Caco-2 (cell line): ENCODE data around the gene TKFC. TPM values are rescaled to one million over a fixed set of nuclear protein-coding genes. Genes with fewer than 3 reads are reported as not detected.
A peak's percentile ranks its signal among the peaks of the same experiment; 100 is the strongest.

Experiments
- BruUV-seq: library from RNA; stranded (reverse); fragments of 400-500 nt; replicated peaks from 2 replicates; lab custom pipeline; 2021; lab: Mats Ljungman, UMichigan
- CTCF ChIA-PET: fragments of 300-600 bp; sonication (Branson Sonifier 250); formaldehyde crosslinking; loops from one replicate; lab custom pipeline; 2022; ENCODE audit warnings: antibody characterized with exemption; lab: Charles Lee
- POLR2A ChIA-PET: fragments of 300-600 bp; sonication (Branson Sonifier 250); formaldehyde crosslinking; loops from one replicate; lab custom pipeline; 2022; ENCODE audit warnings: antibody characterized with exemption; lab: Charles Lee
- DNase-seq, 2 experiments: peaks; one replicate each; pipeline versions ENCODE4 v3.0.0 to v3.0.0-alpha.2; 2020 to 2022
- H3K27me3 ChIP-seq: replicated peaks from 2 replicates; pipeline ENCODE4 v1.6.0; 2011; ENCODE audit warnings: low read length; ENCODE audit not compliant: control insufficient read depth, insufficient read depth
- H3K36me3 ChIP-seq: 2 replicates; pipeline ENCODE4 v1.5.1; 2011; ENCODE audit warnings: low read length; ENCODE audit not compliant: control insufficient read depth, insufficient read depth
- H3K4me1 ChIP-seq: fragments of 250-450 bp; sonication (Bioruptor Pico); 2 replicates; pipeline ENCODE4 v1.5.1; 2020; ENCODE audit warnings: mild to moderate bottlenecking
- H3K4me3 ChIP-seq: 2 replicates; pipeline ENCODE4 v1.5.1; 2011; ENCODE audit warnings: low read depth, mild to moderate bottlenecking, control low read depth, low read length
- H3K9me3 ChIP-seq: fragments of 250-450 bp; sonication (Bioruptor Pico); 2 replicates; pipeline ENCODE4 v1.5.1; 2020; ENCODE audit warnings: mild to moderate bottlenecking, moderate library complexity
- H3K27ac Mint-ChIP-seq: one replicate; pipeline ENCODE4 v1.8.0; 2022; ENCODE audit warnings: mixed read lengths; ENCODE audit not compliant: unreplicated experiment
- H3K27me3 Mint-ChIP-seq: one replicate; pipeline ENCODE4 v1.8.0; 2022; ENCODE audit warnings: mixed read lengths; ENCODE audit not compliant: insufficient read depth, unreplicated experiment
- H3K36me3 Mint-ChIP-seq: one replicate; pipeline ENCODE4 v1.8.0; 2022; ENCODE audit warnings: mild to moderate bottlenecking, mixed read lengths; ENCODE audit not compliant: insufficient read depth, unreplicated experiment
- H3K4me1 Mint-ChIP-seq: one replicate; pipeline ENCODE4 v1.8.0; 2022; ENCODE audit warnings: low read depth, mixed read lengths; ENCODE audit not compliant: unreplicated experiment
- H3K4me3 Mint-ChIP-seq: one replicate; pipeline ENCODE4 v1.8.0; 2022; ENCODE audit warnings: mild to moderate bottlenecking, moderate library complexity, mixed read lengths; ENCODE audit not compliant: unreplicated experiment
- H3K9me3 Mint-ChIP-seq: one replicate; pipeline ENCODE4 v1.8.0; 2022; ENCODE audit warnings: mixed read lengths; ENCODE audit not compliant: unreplicated experiment
- intact Hi-C: fragments of 100-400 bp; cut with micrococcal nuclease; formaldehyde crosslinking; loops from one replicate; pipeline ENCODE4 v1.10.0; 2022; ENCODE audit not compliant: unreplicated experiment
- total RNA-seq: library from RNA; stranded (reverse); gene quantifications from 2 replicates; pipeline ENCODE4 v1.2.3, GENCODE V29; 2022
- TF ChIP-seq, protein P1 (sequence below), 2 experiments: fragments of 200-600 bp in 1 of 2; IDR thresholded peaks; 1 replicate in 1 of 2; 2 replicates in 1 of 2; pipeline versions ENCODE4 v1.5.1 to v1.8.0; 2011 to 2022; ENCODE audit warnings: antibody characterized with exemption in 1 of 2, control low read depth in 1 of 2, inconsistent platforms in 1 of 2, low read depth in 1 of 2, low read length in 1 of 2, mild to moderate bottlenecking in 1 of 2, moderate library complexity in 1 of 2; ENCODE audit not compliant: insufficient read depth in 1 of 2, severe bottlenecking in 1 of 2, unreplicated experiment in 1 of 2

The TKFC gene
- total RNA-seq, 1 experiment from 2014 or later, result 99.0 TPM

DNA sequence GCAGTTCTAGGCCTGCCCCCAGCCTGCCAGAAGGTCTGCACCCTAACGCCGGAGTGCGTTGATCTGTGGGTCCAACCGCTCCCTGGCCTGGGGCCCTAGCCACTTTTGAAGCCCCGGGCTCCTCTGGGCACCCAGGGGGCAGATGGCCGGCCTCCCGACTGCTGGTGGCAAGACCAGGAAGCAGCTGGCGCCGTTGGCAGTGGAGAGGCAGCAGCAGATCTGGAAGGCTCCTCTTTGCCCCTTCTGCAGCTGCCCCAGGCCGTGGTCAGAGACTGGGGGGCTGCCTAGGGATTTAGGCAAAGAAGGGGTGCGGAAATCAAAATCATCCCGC lies 37.5 kb upstream of the TKFC start:
- Mint-ChIP-seq H3K27ac (no peak overlapping the region), H3K36me3 (peaks cover 31% of the 10 kb centered on the region), H3K4me1 (peaks cover 12% of the 10 kb centered on the region), H3K4me3 (peak overlapping the region; percentile 96), H3K9me3 (no peaks in the 10 kb centered on the region), H3K27me3 (no peaks in the 10 kb centered on the region)
- peaks cover 5% of the 10 kb centered on the region for H3K36me3 ChIP-seq
- no peak for DNase-seq
- H3K4me3 ChIP-seq, result peak overlapping the region; percentile 80
- TF ChIP-seq, protein P1, sequence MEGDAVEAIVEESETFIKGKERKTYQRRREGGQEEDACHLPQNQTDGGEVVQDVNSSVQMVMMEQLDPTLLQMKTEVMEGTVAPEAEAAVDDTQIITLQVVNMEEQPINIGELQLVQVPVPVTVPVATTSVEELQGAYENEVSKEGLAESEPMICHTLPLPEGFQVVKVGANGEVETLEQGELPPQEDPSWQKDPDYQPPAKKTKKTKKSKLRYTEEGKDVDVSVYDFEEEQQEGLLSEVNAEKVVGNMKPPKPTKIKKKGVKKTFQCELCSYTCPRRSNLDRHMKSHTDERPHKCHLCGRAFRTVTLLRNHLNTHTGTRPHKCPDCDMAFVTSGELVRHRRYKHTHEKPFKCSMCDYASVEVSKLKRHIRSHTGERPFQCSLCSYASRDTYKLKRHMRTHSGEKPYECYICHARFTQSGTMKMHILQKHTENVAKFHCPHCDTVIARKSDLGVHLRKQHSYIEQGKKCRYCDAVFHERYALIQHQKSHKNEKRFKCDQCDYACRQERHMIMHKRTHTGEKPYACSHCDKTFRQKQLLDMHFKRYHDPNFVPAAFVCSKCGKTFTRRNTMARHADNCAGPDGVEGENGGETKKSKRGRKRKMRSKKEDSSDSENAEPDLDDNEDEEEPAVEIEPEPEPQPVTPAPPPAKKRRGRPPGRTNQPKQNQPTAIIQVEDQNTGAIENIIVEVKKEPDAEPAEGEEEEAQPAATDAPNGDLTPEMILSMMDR (IDR thresholded peaks at IDR 0.05; ENCODE audit: insufficient read depth in 1 of 2, low read depth in 1 of 2, low read length in 1 of 2, severe bottlenecking in 1 of 2, unreplicated experiment in 1 of 2), result no peak
- intact Hi-C loops, result no loop called here
- H3K9me3 ChIP-seq, result no peaks in the 10 kb centered on the region
- BruUV-seq, result no TSS peak
- CTCF ChIA-PET, result interaction anchor here (1.1 kb wide), 1 partner anchor 90 kb away, joined by 5 read pairs; no protein-coding TSS in a partner anchor
- H3K27me3 ChIP-seq, result no peaks in the 10 kb centered on the region
- POLR2A ChIA-PET, result interaction anchor here (0.9 kb wide), 2 partner anchors 97 to 137 kb away, joined by 3 to 6 read pairs; no protein-coding TSS in a partner anchor
- peaks cover 32% of the 10 kb centered on the region for H3K4me1 ChIP-seq

DNA sequence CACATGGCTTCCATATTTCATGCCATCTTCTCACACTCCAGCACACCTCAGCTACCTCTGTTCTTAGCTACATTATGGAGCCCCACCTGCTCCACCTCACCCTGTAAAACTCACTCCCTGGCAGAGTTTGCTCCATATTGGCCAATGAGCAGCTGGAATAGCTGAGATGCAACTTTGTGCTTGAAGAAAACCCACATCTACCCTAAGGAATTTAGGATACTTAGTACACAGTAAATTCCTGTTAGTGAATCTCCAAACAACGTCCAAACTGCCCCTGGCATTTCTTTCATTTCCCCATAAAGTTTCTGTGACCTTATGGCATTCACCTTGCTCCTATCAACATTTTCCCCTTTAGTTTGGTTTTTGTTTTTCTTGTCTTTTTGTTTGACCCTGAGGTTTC lies 35.7 kb upstream of the TKFC start:
- Mint-ChIP-seq H3K4me1 (peaks cover 12% of the 10 kb centered on the region), H3K27ac (no peak overlapping the region), H3K36me3 (peaks cover 31% of the 10 kb centered on the region), H3K4me3 (no peak overlapping the region), H3K9me3 (no peaks in the 10 kb centered on the region), H3K27me3 (no peaks in the 10 kb centered on the region)
- Histone ChIP-seq H3K4me1 (peaks cover 32% of the 10 kb centered on the region), H3K27me3 (no peaks in the 10 kb centered on the region), H3K9me3 (no peaks in the 10 kb centered on the region), H3K36me3 (peaks cover 8% of the 10 kb centered on the region), H3K4me3 (no peak overlapping the region)
- ChIA-PET CTCF (no interaction called here), POLR2A (no interaction called here)
- intact Hi-C loops, result no loop called here
- TF ChIP-seq, protein P1 (IDR thresholded peaks at IDR 0.05; ENCODE audit: insufficient read depth in 1 of 2, low read depth in 1 of 2, low read length in 1 of 2, severe bottlenecking in 1 of 2, unreplicated experiment in 1 of 2), result no peak
- BruUV-seq, result no TSS peak
- no peak for DNase-seq

DNA sequence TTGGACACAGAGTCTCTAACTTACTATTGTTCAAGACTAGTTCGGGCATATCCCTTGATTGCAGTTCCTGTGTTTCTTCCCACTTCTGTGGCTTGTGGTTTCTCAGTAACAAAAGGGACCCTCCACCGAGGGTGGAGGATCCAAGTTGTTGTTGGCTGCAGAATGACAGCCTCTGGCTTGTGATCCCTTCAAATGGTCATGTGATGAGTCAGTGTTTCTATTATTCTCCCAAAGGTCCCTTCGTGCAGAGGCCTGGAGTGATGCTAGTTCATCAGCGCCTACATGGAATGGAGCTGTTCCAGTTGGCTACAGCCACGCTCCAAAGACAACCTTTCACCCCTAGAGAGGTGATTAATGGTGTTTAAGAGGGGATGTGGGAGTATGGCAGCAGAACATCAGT lies 35.3 kb upstream of the TKFC start:
- H3K4me3 Mint-ChIP-seq, result no peak overlapping the region

More for the DNA sequence above, 35.3 kb upstream of the TKFC start:
- Histone ChIP-seq H3K4me1 (peaks cover 32% of the 10 kb centered on the region), H3K36me3 (peaks cover 8% of the 10 kb centered on the region), H3K4me3 (no peak overlapping the region), H3K27me3 (no peaks in the 10 kb centered on the region), H3K9me3 (no peaks in the 10 kb centered on the region)
- H3K27me3 Mint-ChIP-seq, result no peaks in the 10 kb centered on the region
- DNase-seq, result no peak
- TF ChIP-seq, protein P1 (IDR thresholded peaks at IDR 0.05; ENCODE audit: insufficient read depth in 1 of 2, low read depth in 1 of 2, low read length in 1 of 2, severe bottlenecking in 1 of 2, unreplicated experiment in 1 of 2), result no peak
- peaks cover 31% of the 10 kb centered on the region for H3K36me3 Mint-ChIP-seq
- peaks cover 12% of the 10 kb centered on the region for H3K4me1 Mint-ChIP-seq
- POLR2A ChIA-PET, result no interaction called here
- H3K9me3 Mint-ChIP-seq, result no peaks in the 10 kb centered on the region
- H3K27ac Mint-ChIP-seq, result no peak overlapping the region
- CTCF ChIA-PET, result no interaction called here
- no TSS peak for BruUV-seq
- intact Hi-C loops, result loop anchor here (2.0 kb wide), 1 partner anchor 35 kb away; the partner anchor contains the start of genes DDB1 and TKFC
